ENCODE results near the gene PSMD6. TPM values are rescaled to one million over a fixed set of nuclear protein-coding genes. Genes with fewer than 3 reads are reported as not detected.

The PSMD6 gene
- total RNA-seq, 1 donor from 2014 or later, result 76.9 TPM

- H3K4me3 Mint-ChIP-seq (ENCODE audit: low read depth), result no peak overlapping the region
- no peak for TF ChIP-seq CTCF (IDR thresholded peaks at IDR 0.05; ENCODE audit: unreplicated experiment)
- H3K36me3 Mint-ChIP-seq (ENCODE audit: insufficient read depth), result no peaks in the 10 kb centered on the region
- peaks cover 10% of the 10 kb centered on the region for H3K4me1 Mint-ChIP-seq (ENCODE audit: low read depth)
- no peak for DNase-seq (ENCODE audit: low spot score, unreplicated experiment)
- no peak overlapping the region for H3K27ac Mint-ChIP-seq
- H3K9me3 Mint-ChIP-seq (ENCODE audit: low read depth), result peaks cover 3% of the 10 kb centered on the region
- H3K27me3 Mint-ChIP-seq, result peaks cover 8% of the 10 kb centered on the region
Measured at GRCh38 chr3:64029287-64029686, 6.0 kb upstream of the PSMD6 start.

- H3K9me3 Mint-ChIP-seq (ENCODE audit: low read depth), result no peaks in the 10 kb centered on the region
- no peak overlapping the region for H3K27ac Mint-ChIP-seq
- H3K36me3 Mint-ChIP-seq (ENCODE audit: insufficient read depth), result no peaks in the 10 kb centered on the region
- H3K4me1 Mint-ChIP-seq (ENCODE audit: low read depth), result peaks cover 10% of the 10 kb centered on the region
- TF ChIP-seq CTCF (IDR thresholded peaks at IDR 0.05; ENCODE audit: unreplicated experiment), result no peak
- no peak overlapping the region for H3K4me3 Mint-ChIP-seq (ENCODE audit: low read depth)
- H3K27me3 Mint-ChIP-seq, result peaks cover 8% of the 10 kb centered on the region
- DNase-seq (ENCODE audit: low spot score, unreplicated experiment), result no peak
Measured at GRCh38 chr3:64028754-64029153, 5.5 kb upstream of the PSMD6 start.

- H3K4me3 Mint-ChIP-seq (ENCODE audit: low read depth), result no peak overlapping the region
- H3K27ac Mint-ChIP-seq, result no peak overlapping the region
- H3K36me3 Mint-ChIP-seq (ENCODE audit: insufficient read depth), result no peaks in the 10 kb centered on the region
- DNase-seq (ENCODE audit: low spot score, unreplicated experiment), result no peak
- peaks cover 14% of the 10 kb centered on the region for H3K4me1 Mint-ChIP-seq (ENCODE audit: low read depth)
- H3K9me3 Mint-ChIP-seq (ENCODE audit: low read depth), result no peaks in the 10 kb centered on the region
- peaks cover 8% of the 10 kb centered on the region for H3K27me3 Mint-ChIP-seq
- TF ChIP-seq CTCF (IDR thresholded peaks at IDR 0.05; ENCODE audit: unreplicated experiment), result no peak
Measured at GRCh38 chr3:64027658-64028057, 4.4 kb upstream of the PSMD6 start.

- H3K4me3 Mint-ChIP-seq (ENCODE audit: low read depth), result no peak overlapping the region
- no peak for TF ChIP-seq CTCF (IDR thresholded peaks at IDR 0.05; ENCODE audit: unreplicated experiment)
- H3K27me3 Mint-ChIP-seq, result peaks cover 8% of the 10 kb centered on the region
- H3K27ac Mint-ChIP-seq, result no peak overlapping the region
- peaks cover 6% of the 10 kb centered on the region for H3K36me3 Mint-ChIP-seq (ENCODE audit: insufficient read depth)
- peaks cover 22% of the 10 kb centered on the region for H3K4me1 Mint-ChIP-seq (ENCODE audit: low read depth)
- no peaks in the 10 kb centered on the region for H3K9me3 Mint-ChIP-seq (ENCODE audit: low read depth)
- DNase-seq (ENCODE audit: low spot score, unreplicated experiment), result no peak
Measured at GRCh38 chr3:64026346-64026745, 3.1 kb upstream of the PSMD6 start.

- Mint-ChIP-seq H3K4me3 (ENCODE audit: low read depth) (peak overlapping the region; percentile 90), H3K36me3 (ENCODE audit: insufficient read depth) (peaks cover 9% of the 10 kb centered on the region), H3K9me3 (ENCODE audit: low read depth) (no peaks in the 10 kb centered on the region), H3K27me3 (peaks cover 5% of the 10 kb centered on the region), H3K27ac (peak overlapping the region; percentile 62), H3K4me1 (ENCODE audit: low read depth) (peaks cover 17% of the 10 kb centered on the region)
- no peak for DNase-seq (ENCODE audit: low spot score, unreplicated experiment)
- TF ChIP-seq CTCF (IDR thresholded peaks at IDR 0.05; ENCODE audit: unreplicated experiment), result no peak
Measured at GRCh38 chr3:64023861-64024223, 548 bp upstream of the PSMD6 start.
